PC-9 (cell line): ENCODE measurements around the gene LAMC3. TPM values are rescaled to one million over a fixed set of nuclear protein-coding genes. Genes with fewer than 3 reads are reported as not detected.

Experiments
- BruUV-seq: library from RNA; stranded (reverse); fragments of 400-500 nt; replicated peaks from 2 replicates; lab custom pipeline; 2021; lab: Mats Ljungman, UMichigan
- CTCF ChIA-PET: fragments of 300-600 bp; sonication (Branson Sonifier 250); formaldehyde crosslinking; loops from one replicate; lab custom pipeline; 2022; ENCODE audit warnings: antibody characterized with exemption; lab: Charles Lee
- POLR2A ChIA-PET: fragments of 300-600 bp; sonication (Branson Sonifier 250); formaldehyde crosslinking; loops from one replicate; lab custom pipeline; 2022; ENCODE audit warnings: antibody characterized with exemption; ENCODE audit not compliant: unreplicated experiment; lab: Charles Lee
- DNase-seq, 2 experiments: peaks; one replicate each; pipeline versions ENCODE4 v3.0.0 to v3.0.0-alpha.2; 2015 to 2022; ENCODE audit warnings: mixed read lengths in 1 of 2
- H2AFZ ChIP-seq: fragments of 200-600 bp; sonication (generic); 2 replicates; pipeline ENCODE4 v1.8.1; 2017; ENCODE audit warnings: antibody characterized with exemption
- H3F3A ChIP-seq: fragments of 200-600 bp; sonication (generic); 2 replicates; pipeline ENCODE4 v1.8.1; 2017; ENCODE audit warnings: antibody characterized with exemption, mild to moderate bottlenecking, low read depth; ENCODE audit not compliant: insufficient read depth
- H3K27ac ChIP-seq: fragments of 200-600 bp; sonication (generic); 2 replicates; pipeline ENCODE4 v1.6.1; 2016; ENCODE audit warnings: mixed run types
- H3K27me3 ChIP-seq: fragments of 200-600 bp; sonication (generic); 2 replicates; pipeline ENCODE4 v1.6.1; 2016; ENCODE audit warnings: low read depth, mixed run types; ENCODE audit not compliant: insufficient read depth
- H3K36me3 ChIP-seq: fragments of 200-600 bp; sonication (generic); 2 replicates; pipeline ENCODE4 v1.6.1; 2016; ENCODE audit warnings: low read depth, mixed run types
- H3K4me1 ChIP-seq: fragments of 200-600 bp; sonication (generic); replicated peaks from 2 replicates; pipeline ENCODE4 v1.6.1; 2016; ENCODE audit warnings: mixed run types; ENCODE audit not compliant: insufficient read depth
- H3K4me2 ChIP-seq: fragments of 200-600 bp; sonication (generic); 2 replicates; pipeline ENCODE4 v1.6.1; 2017; ENCODE audit warnings: mixed run types
- H3K4me3 ChIP-seq: fragments of 200-600 bp; sonication (generic); 2 replicates; pipeline ENCODE4 v1.6.1; 2016; ENCODE audit warnings: mixed run types
- H3K79me2 ChIP-seq: fragments of 200-600 bp; sonication (generic); 2 replicates; pipeline ENCODE4 v1.6.1; 2017; ENCODE audit warnings: low read depth, mixed run types
- H3K9me2 ChIP-seq: fragments of 200-600 bp; sonication (generic); 2 replicates; pipeline ENCODE4 v1.8.1; 2017; ENCODE audit warnings: mild to moderate bottlenecking; ENCODE audit not compliant: insufficient read depth
- H3K9me3 ChIP-seq: fragments of 200-600 bp; sonication (generic); 2 replicates; pipeline ENCODE4 v1.8.1; 2016; ENCODE audit warnings: low read depth; ENCODE audit not compliant: insufficient read depth
- H4K20me1 ChIP-seq: fragments of 200-600 bp; sonication (generic); 2 replicates; pipeline ENCODE4 v1.8.1; 2017; ENCODE audit not compliant: insufficient read depth
- EZH2 ChIP-seq: fragments of 200-600 bp; sonication (generic); IDR thresholded peaks from 2 replicates; pipeline ENCODE4 v1.8.0; 2017; ENCODE audit warnings: antibody characterized with exemption, low read depth
- intact Hi-C: fragments of 100-400 bp; cut with micrococcal nuclease; formaldehyde crosslinking; loops from one replicate; pipeline ENCODE4 v1.10.0; 2022; ENCODE audit not compliant: unreplicated experiment
- total RNA-seq: library from RNA; stranded (reverse); gene quantifications from 2 replicates; pipeline ENCODE4 v1.2.3, GENCODE V29; 2021
- TF ChIP-seq, protein P1 (sequence below): fragments of 200-600 bp; sonication (generic); conservative IDR thresholded peaks from 2 replicates; pipeline ENCODE4 v1.6.1; 2017; ENCODE audit warnings: mixed run types, antibody characterized with exemption, mild to moderate bottlenecking, moderate library complexity

Gene LAMC3
- total RNA-seq, 1 experiment from 2014 or later, result 0.41 TPM

DNA sequence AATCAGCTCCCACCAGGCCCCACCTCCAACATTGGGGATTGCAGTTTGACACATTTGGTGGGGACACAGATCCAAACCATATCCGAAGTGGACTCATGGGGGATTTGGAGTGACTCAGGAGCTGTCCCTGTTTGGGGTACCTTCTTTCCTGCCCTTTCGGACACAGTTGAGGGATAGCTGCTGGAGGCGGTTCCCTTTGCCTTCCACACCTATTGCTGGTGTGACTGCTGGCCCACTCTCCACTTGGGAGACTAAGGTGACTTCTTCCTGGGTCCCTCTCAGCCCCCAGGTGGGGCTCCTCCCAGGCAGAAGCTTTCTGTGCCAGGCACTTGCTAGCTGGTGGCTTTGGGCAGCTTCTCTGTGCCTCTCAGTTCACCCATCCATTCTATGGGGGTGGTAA, 26.6 kb downstream of the LAMC3 start:
- ChIA-PET CTCF (interaction anchor here (0.6 kb wide), 1 partner anchor 308 kb away, joined by 4 read pairs; no protein-coding TSS in a partner anchor), POLR2A (interaction anchor here (0.7 kb wide), 1 partner anchor 93 kb away, joined by 6 read pairs; no protein-coding TSS in a partner anchor)
- no peak overlapping the region for H3K27ac ChIP-seq
- H3K4me3 ChIP-seq, result no peak overlapping the region
- no peaks in the 10 kb centered on the region for H3K9me2 ChIP-seq
- no peak overlapping the region for H3K4me2 ChIP-seq
- H4K20me1 ChIP-seq, result no peaks in the 10 kb centered on the region
- no peak for TF ChIP-seq EZH2
- TF ChIP-seq, protein P1, sequence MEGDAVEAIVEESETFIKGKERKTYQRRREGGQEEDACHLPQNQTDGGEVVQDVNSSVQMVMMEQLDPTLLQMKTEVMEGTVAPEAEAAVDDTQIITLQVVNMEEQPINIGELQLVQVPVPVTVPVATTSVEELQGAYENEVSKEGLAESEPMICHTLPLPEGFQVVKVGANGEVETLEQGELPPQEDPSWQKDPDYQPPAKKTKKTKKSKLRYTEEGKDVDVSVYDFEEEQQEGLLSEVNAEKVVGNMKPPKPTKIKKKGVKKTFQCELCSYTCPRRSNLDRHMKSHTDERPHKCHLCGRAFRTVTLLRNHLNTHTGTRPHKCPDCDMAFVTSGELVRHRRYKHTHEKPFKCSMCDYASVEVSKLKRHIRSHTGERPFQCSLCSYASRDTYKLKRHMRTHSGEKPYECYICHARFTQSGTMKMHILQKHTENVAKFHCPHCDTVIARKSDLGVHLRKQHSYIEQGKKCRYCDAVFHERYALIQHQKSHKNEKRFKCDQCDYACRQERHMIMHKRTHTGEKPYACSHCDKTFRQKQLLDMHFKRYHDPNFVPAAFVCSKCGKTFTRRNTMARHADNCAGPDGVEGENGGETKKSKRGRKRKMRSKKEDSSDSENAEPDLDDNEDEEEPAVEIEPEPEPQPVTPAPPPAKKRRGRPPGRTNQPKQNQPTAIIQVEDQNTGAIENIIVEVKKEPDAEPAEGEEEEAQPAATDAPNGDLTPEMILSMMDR, result no peak
- H2AFZ ChIP-seq, result no peak overlapping the region
- peaks cover 46% of the 10 kb centered on the region for H3K27me3 ChIP-seq
- no peaks in the 10 kb centered on the region for H3K9me3 ChIP-seq
- intact Hi-C loops, result no loop called here
- BruUV-seq, result no TSS peak
- no peak for DNase-seq
- H3K4me1 ChIP-seq, result no peaks in the 10 kb centered on the region
- H3K79me2 ChIP-seq, result no peaks in the 10 kb centered on the region
- H3K36me3 ChIP-seq, result no peaks in the 10 kb centered on the region
- H3F3A ChIP-seq, result no peaks in the 10 kb centered on the region

DNA sequence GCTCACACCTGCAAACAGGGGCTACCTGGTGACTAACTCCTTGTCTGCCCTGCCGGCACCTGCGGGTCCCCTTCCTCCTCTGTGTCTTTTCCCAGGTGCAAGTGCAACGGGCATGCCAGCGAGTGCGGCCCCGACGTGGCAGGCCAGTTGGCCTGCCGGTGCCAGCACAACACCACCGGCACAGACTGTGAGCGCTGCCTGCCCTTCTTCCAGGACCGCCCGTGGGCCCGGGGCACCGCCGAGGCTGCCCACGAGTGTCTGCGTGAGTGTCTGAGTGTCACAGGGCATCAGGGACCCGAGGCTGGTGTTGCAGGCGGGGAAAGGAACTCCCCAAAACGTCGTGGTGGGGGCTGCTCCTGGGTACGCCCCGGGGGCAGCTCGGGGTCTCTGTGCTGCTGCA, 27.1 kb downstream of the LAMC3 start:
- no peak for DNase-seq
- Histone ChIP-seq H3K36me3 (no peaks in the 10 kb centered on the region), H3F3A (no peaks in the 10 kb centered on the region), H3K4me1 (no peaks in the 10 kb centered on the region), H2AFZ (no peak overlapping the region), H3K4me3 (no peak overlapping the region), H3K9me3 (no peaks in the 10 kb centered on the region), H3K27ac (no peak overlapping the region), H3K79me2 (no peaks in the 10 kb centered on the region), H4K20me1 (no peaks in the 10 kb centered on the region), H3K4me2 (no peak overlapping the region), H3K27me3 (peaks cover 43% of the 10 kb centered on the region), H3K9me2 (no peaks in the 10 kb centered on the region)
- CTCF ChIA-PET, result no interaction called here
- POLR2A ChIA-PET, result no interaction called here
- no TSS peak for BruUV-seq
- TF ChIP-seq, protein P1, result no peak
- no peak for TF ChIP-seq EZH2
- intact Hi-C loops, result no loop called here

DNA sequence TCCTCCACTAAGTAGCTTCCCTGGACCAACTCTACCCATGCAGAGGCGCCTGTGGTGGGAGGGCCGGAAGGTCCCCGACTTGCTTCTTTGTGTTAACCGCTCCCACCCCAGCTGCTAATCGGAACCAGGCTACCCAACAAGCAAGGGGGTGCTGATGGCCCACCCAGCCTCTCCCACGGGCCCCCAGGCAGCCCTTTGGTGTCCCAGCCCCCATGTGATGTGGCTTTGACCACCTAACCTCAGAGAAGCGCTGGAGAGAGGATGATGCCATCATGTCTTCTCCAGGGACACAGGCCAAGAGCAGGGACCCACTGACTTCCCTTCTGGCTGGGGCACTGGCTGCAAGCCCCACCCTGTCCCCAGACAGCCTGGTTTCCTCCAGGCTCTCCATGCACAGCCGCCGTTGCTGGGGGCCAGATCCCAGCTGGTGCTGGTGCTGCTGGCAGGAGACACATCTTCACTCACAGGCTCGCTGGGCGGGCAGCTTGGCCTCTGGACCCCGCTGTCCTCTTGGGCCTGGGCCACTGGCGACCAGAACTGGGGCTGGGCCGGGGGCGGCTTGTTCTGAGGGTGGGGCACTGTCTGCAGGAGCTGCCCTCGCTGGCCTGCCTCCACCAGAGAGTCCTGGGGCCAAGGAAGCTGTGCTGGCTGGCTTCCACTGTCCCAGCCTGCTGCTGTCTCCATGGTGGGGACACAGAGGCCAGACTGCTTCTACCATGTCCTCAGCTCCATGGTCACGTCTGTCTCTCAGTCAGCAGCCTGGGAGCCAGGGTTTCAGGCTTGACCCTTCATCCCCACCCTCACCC, 27.8 kb downstream of the LAMC3 start:
- Histone ChIP-seq H2AFZ (no peak overlapping the region), H3K4me3 (no peak overlapping the region), H3K79me2 (no peaks in the 10 kb centered on the region), H3K4me1 (no peaks in the 10 kb centered on the region), H3K27me3 (peaks cover 46% of the 10 kb centered on the region), H3K4me2 (no peak overlapping the region), H3K27ac (no peak overlapping the region), H3F3A (no peaks in the 10 kb centered on the region), H3K36me3 (no peaks in the 10 kb centered on the region), H4K20me1 (no peaks in the 10 kb centered on the region), H3K9me2 (no peaks in the 10 kb centered on the region), H3K9me3 (no peaks in the 10 kb centered on the region)
- no peak for DNase-seq
- TF ChIP-seq, protein P1, result no peak
- TF ChIP-seq EZH2, result no peak
- BruUV-seq, result no TSS peak
- intact Hi-C loops, result no loop called here
- CTCF ChIA-PET, result no interaction called here
- POLR2A ChIA-PET, result no interaction called here
